ENCODE measurements around the gene GRM5. TPM values are rescaled to one million over a fixed set of nuclear protein-coding genes. Genes with fewer than 3 reads are reported as not detected.
"Not testable (repeated sequence)": the region's sequence is repeated elsewhere in the genome, so short reads cannot be mapped to it uniquely, and the experiment has no call there.

The GRM5 gene
- total RNA-seq, 3 donors from 2014 or later, result 0.33 TPM; not detected in 2

GRCh38 chr11:88469561-88470225, 596.1 kb downstream of the GRM5 start:
- H3K27ac ChIP-seq, result no peak overlapping the region
- DNase-seq (ENCODE audit: low spot score in 2 of 2), result no peak

DNA sequence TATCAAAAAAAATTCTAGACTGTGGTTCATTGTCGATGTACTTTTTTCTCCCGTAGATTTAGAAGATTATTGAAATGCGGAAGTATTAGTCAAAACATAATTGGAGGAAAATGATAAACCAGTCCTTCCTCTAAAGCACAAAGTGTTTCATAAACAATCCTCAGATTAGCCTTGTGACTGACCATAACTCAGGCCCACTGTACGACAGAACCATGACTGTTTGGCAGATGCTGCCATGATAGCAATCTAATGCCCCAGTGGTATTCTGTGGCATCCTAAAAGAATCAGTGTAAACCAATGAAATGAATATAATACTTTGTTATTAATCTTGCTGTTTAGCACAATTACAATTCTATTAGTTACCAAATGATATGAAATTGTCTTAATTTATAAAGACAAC, 601.3 kb downstream of the GRM5 start:
- Histone ChIP-seq H3K4me3 (no peak overlapping the region), H3K9me3 (peaks cover 0 to 8% of the 10 kb centered on the region in 2 donors), H3K36me3 (no peaks in the 10 kb centered on the region), H3K27me3 (no peaks in the 10 kb centered on the region), H3K27ac (no peak overlapping the region), H3K4me1 (no peaks in the 10 kb centered on the region)
- TF ChIP-seq POLR2A (IDR thresholded peaks at IDR 0.05) (no peak), POLR2AphosphoS5 (IDR thresholded peaks at IDR 0.05) (no peak), CTCF (IDR thresholded peaks at IDR 0.05) (no peak)
- no peak for DNase-seq (ENCODE audit: low spot score in 2 of 2)
- intact Hi-C loops (cut with DNase I; ENCODE audit: low total_unique reads), result no loop called here

More at GRCh38 chr11:88469561-88470225, 596.1 kb downstream of the GRM5 start:
- H3K27me3 ChIP-seq, result no peaks in the 10 kb centered on the region
- H3K36me3 ChIP-seq, result no peaks in the 10 kb centered on the region
- intact Hi-C loops (cut with DNase I; ENCODE audit: low total_unique reads), result no loop called here
- TF ChIP-seq CTCF (IDR thresholded peaks at IDR 0.05) (no peak), POLR2AphosphoS5 (IDR thresholded peaks at IDR 0.05) (no peak), POLR2A (IDR thresholded peaks at IDR 0.05) (no peak)
- no peaks in the 10 kb centered on the region for H3K4me1 ChIP-seq
- H3K4me3 ChIP-seq, result no peak overlapping the region
- H3K9me3 ChIP-seq, result no peaks in the 10 kb centered on the region

GRCh38 chr11:88463301-88463700, 602.5 kb downstream of the GRM5 start:
- H3K36me3 ChIP-seq; intact Hi-C loops (cut with DNase I; ENCODE audit: low total_unique reads); H3K27me3 ChIP-seq; H3K9me3 ChIP-seq; DNase-seq (ENCODE audit: low spot score in 2 of 2); H3K4me1 ChIP-seq; H3K4me3 ChIP-seq; H3K27ac ChIP-seq: not testable (repeated sequence)

DNA sequence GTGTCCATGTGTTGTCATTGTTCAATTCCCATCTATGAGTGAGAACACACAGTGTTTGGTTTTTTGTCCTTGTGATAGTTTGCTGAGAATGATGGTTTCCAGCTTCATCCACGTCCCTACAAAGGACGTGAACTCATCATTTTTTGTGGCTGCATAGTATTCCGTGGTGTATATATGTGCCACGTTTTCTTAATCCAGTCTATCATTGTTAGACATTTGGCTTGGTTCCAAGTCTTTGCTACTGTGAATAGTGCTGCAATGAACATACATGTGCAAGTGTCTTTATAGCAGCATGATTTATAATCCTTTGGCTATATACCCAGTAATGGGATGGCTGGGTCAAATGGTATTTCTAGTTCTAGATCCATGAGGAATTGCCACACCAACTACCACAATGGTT, 607.7 kb downstream of the GRM5 start:
- DNase-seq (ENCODE audit: low spot score in 2 of 2); H3K4me3 ChIP-seq; H3K4me1 ChIP-seq; H3K9me3 ChIP-seq; H3K27ac ChIP-seq; H3K36me3 ChIP-seq; H3K27me3 ChIP-seq; intact Hi-C loops (cut with DNase I; ENCODE audit: low total_unique reads): not testable (repeated sequence)

- DNase-seq (ENCODE audit: low spot score in 2 of 2), result no peak
- Histone ChIP-seq H3K9me3 (no peaks in the 10 kb centered on the region), H3K36me3 (no peaks in the 10 kb centered on the region), H3K27ac (no peak overlapping the region), H3K27me3 (no peaks in the 10 kb centered on the region), H3K4me1 (no peaks in the 10 kb centered on the region), H3K4me3 (no peak overlapping the region)
- TF ChIP-seq POLR2AphosphoS5 (IDR thresholded peaks at IDR 0.05) (no peak), CTCF (IDR thresholded peaks at IDR 0.05) (no peak), POLR2A (IDR thresholded peaks at IDR 0.05) (no peak)
- intact Hi-C loops (cut with DNase I; ENCODE audit: low total_unique reads), result no loop called here
Measured at GRCh38 chr11:88455974-88456373, 609.8 kb downstream of the GRM5 start.

GRCh38 chr11:88454881-88455280, 610.9 kb downstream of the GRM5 start:
- Histone ChIP-seq H3K4me3 (no peak overlapping the region), H3K36me3 (no peaks in the 10 kb centered on the region), H3K4me1 (no peaks in the 10 kb centered on the region), H3K9me3 (no peaks in the 10 kb centered on the region), H3K27me3 (no peaks in the 10 kb centered on the region), H3K27ac (no peak overlapping the region)
- DNase-seq (ENCODE audit: low spot score in 2 of 2), result no peak
- intact Hi-C loops (cut with DNase I; ENCODE audit: low total_unique reads), result no loop called here
- TF ChIP-seq CTCF (IDR thresholded peaks at IDR 0.05) (no peak), POLR2A (IDR thresholded peaks at IDR 0.05) (no peak)

Other genes starting within 250 kb of the GRM5 start
- gene TYR, start 111.9 kb upstream of the GRM5 start, total RNA-seq, result not detected